Measurements from ENCODE around the gene GABPB1.
"Not testable (repeated sequence)": the region's sequence is repeated elsewhere in the genome, so short reads cannot be mapped to it uniquely, and the experiment has no call there.

The GABPB1 gene

GRCh38 chr15:50354838-50355618 lies at the start of gene GABPB1:
Gene GABPB1 (minus strand): TSS chr15:50355198. CDS start chr15:50309798, 45,400 bp downstream.
- in situ Hi-C loops (cut with MboI; ENCODE audit: low sequenced_read_pairs) = no loop called here

- in situ Hi-C loops (cut with MboI; ENCODE audit: low sequenced_read_pairs) = not testable (repeated sequence)
These were observed 36.6 kb upstream of the GABPB1 start for GRCh38 chr15:50391561-50391960.

GRCh38 chr15:50390554-50391264 lies 35.7 kb upstream of the GABPB1 start:
- in situ Hi-C loops (cut with MboI; ENCODE audit: low sequenced_read_pairs) = no loop called here

GRCh38 chr15:50382408-50382807 lies 27.4 kb upstream of the GABPB1 start:
- in situ Hi-C loops (cut with MboI; ENCODE audit: low sequenced_read_pairs) = not testable (repeated sequence)

GRCh38 chr15:50381438-50381837 lies 26.4 kb upstream of the GABPB1 start:
- in situ Hi-C loops (cut with MboI; ENCODE audit: low sequenced_read_pairs) = no loop called here

DNA sequence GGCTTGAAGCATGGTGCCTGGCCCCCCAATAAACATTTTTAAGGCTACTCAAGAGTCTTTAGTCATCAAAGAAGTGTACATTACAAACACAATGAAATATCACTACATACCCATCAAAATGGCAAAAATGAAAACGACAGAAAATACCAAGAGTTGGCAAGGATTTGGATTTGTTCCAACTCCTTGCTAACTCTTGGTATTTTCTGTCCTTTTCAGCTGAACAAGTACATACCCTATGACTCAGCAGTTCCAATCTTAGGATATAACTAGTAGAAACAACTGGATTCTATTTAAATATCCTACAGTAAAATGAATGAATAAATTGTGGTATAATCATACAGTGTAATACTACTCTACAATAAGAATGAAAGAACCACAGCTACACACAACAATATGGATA lies 25.1 kb upstream of the GABPB1 start:
- in situ Hi-C loops (cut with MboI; ENCODE audit: low sequenced_read_pairs) = no loop called here

- in situ Hi-C loops (cut with MboI; ENCODE audit: low sequenced_read_pairs) = not testable (repeated sequence)
These were observed 24.4 kb upstream of the GABPB1 start for GRCh38 chr15:50379413-50379812.

DNA sequence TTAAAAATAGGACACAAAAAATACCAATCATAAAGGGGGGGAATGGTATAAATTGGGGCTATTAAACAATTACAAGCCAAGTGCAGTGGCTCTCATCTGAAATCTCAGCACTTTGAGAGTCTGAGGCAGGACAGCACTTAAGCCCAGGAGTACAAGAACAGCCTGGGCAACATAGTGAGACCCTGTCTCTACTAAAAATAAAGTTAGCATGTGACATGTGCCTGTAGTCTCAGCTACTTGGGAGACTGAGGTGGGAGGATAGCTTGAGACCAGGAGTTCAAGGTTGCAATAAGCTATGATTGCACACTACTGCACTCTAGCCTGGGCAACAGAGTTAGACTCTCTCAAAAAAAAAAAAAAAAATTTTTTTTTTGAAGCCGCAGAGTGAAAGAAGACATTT lies 23.8 kb upstream of the GABPB1 start:
- in situ Hi-C loops (cut with MboI; ENCODE audit: low sequenced_read_pairs) = no loop called here

GRCh38 chr15:50377867-50378751 lies 23.1 kb upstream of the GABPB1 start:
- in situ Hi-C loops (cut with MboI; ENCODE audit: low sequenced_read_pairs) = no loop called here

- in situ Hi-C loops (cut with MboI; ENCODE audit: low sequenced_read_pairs) = not testable (repeated sequence)
These were observed 14.6 kb upstream of the GABPB1 start for GRCh38 chr15:50369564-50369963.

GRCh38 chr15:50365971-50366370 lies 11.0 kb upstream of the GABPB1 start:
- in situ Hi-C loops (cut with MboI; ENCODE audit: low sequenced_read_pairs) = no loop called here

DNA sequence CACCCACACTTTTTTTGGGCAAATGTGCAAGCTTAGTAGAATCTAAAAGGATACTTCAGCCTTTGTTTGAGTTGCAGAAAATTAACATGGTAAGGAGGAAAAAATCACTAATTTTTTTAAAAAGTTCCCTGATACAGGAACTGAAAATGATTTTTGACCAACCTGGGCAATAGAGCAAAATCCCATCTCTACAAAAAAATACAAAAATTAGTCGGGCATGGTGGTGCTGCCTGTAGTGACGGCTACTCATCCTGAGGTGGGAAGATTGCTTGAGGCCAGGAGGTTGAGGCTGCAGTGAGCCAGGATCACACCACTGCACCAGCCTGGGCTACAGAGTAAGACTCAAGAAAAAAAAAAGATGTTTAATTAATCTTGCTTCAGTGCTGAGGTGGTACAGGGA lies 10.6 kb upstream of the GABPB1 start:
- in situ Hi-C loops (cut with MboI; ENCODE audit: low sequenced_read_pairs) = no loop called here

GRCh38 chr15:50363612-50364011 lies 8.6 kb upstream of the GABPB1 start:
- in situ Hi-C loops (cut with MboI; ENCODE audit: low sequenced_read_pairs) = no loop called here

DNA sequence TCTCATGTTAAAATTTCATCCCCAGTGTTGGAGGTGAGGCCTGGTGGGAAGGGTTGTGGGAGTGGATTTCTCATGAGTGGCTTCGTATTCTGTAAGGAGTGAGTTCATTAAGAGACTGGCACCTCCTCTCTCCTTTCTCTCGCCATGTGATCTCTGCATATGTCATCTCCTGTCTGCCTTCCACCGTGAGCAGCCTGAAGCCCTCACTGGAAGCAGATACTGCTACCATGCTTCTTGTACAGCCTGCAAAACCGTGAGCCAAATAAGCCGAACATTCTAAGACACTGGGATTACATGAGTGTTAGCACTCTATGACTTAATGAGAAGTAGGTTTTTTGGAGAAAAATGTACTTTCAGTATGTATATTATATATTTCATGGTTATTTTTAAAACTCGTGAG lies 6.8 kb upstream of the GABPB1 start:
- in situ Hi-C loops (cut with MboI; ENCODE audit: low sequenced_read_pairs) = no loop called here

- in situ Hi-C loops (cut with MboI; ENCODE audit: low sequenced_read_pairs) = no loop called here
These were observed 3.8 kb upstream of the GABPB1 start for GRCh38 chr15:50358845-50359244.

DNA sequence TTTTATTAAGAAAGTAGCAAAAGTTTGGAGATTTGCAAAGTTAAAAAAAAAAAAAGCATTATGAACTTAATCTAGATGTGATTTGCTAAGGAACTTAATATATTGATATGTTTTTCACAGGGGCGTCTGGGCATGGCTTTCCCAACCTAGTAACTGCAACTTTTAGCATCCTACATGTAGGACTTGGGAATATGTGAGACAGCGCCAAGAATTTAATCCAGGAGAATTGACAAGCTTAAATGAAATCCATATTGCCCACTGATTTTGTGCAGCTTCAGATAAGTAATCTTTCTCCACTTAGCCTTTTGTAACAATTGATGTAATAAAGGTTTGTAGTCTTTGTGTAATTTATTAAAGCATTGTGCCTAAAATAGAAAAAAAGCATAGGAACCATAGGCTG lies 982 bp upstream of the GABPB1 start:
- in situ Hi-C loops (cut with MboI; ENCODE audit: low sequenced_read_pairs) = no loop called here

GRCh38 chr15:50355619-50355905 lies 564 bp upstream of the GABPB1 start:
- in situ Hi-C loops (cut with MboI; ENCODE audit: low sequenced_read_pairs) = no loop called here

DNA sequence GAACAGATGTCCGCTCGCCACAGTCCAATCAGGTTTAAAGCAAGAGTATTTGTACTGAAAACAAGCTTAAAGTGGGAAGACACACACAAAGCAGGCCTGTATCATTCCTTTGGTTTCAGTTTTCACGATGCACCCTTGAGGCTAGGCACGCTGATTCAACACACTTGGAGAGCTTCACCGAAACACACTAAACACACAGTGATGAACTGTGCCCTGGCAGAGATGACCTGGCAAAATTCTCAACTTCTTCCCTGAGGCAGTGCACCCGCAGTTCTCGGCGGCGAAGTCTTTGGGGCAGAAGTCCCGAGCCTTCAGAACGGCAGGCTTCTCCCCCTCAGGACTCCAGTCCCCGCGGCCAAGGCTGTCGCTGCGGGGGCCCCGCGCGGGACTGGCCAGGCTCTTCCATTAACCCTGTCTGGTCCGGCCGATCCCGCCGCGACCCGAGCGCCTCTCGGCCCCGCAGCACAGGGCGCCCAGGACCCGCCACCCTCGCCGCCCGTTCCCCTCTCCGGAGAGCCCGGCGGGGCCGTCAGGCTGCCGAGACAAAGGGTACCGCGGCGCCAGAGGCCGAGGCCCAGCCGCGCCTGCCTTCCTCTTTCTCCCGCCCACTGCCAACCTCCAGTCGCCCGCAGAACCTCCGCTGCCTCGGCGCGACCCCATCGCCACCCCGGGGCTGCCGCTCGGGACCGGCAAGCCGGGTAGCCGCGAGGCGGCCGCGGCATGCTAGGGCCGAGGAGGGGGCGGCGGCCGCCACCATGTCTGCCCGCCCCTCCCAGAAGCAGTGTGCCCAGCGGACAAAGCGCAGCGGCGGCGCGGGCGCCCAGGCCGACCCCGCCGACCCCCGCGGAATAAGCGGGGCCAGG lies 792 bp downstream of the GABPB1 start:
- in situ Hi-C loops (cut with MboI; ENCODE audit: low sequenced_read_pairs) = no loop called here

DNA sequence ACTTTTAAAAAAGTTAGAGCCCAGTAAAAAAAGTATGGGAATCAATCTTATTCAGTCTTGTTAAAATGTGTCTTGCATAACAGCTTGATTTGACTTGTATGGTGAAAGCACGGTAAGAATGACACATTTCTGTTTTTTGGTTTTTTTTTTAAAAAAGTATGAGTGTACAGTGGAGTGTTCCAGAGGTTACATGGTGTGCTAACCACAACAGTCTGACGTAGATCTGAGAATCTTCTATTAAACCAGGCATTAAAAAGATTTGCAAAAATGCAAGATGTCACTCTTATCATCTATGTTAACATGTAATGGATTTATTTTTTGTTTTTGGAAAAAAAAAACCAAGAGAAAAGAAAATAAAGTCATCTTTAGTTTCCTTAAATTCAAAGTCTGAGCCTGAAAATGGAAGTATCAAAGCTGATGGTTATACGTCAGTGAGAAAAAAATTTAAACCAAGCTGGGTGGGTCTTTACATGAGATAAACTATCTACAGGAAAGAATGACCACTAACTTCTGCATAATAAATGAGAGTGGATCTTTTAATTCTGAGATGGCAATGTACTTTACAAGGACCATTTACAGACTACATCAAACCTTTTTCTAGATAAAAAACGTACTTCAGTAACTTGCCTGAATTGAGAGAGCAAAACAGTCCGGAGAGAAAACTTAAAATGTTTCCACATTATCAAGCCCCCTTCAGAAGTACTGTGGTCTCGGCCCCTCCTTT lies 1.6 kb downstream of the GABPB1 start:
- in situ Hi-C loops (cut with MboI; ENCODE audit: low sequenced_read_pairs) = no loop called here

- in situ Hi-C loops (cut with MboI; ENCODE audit: low sequenced_read_pairs) = no loop called here
These were observed 4.4 kb downstream of the GABPB1 start for GRCh38 chr15:50350621-50351020.

All from hTERT RPE-1 (cell line).